NOMO-1 (cell line): Measurements from ENCODE around the gene DYNLL1.
"Not testable (repeated sequence)": the region's sequence is repeated elsewhere in the genome, so short reads cannot be mapped to it uniquely, and the experiment has no call there.

ENCODE experiments used
- DNase-seq, 2 experiments: peaks; one replicate each; lab custom pipeline; 2025; ENCODE audit not compliant: unreplicated experiment in 2 of 2; lab: John Stamatoyannopoulos, UW

Gene DYNLL1

GRCh38 chr12:120495731-120496412 lies at the start of gene DYNLL1:
Gene DYNLL1, plus strand, starts transcription at chr12:120496113. Its CDS starts 309 bp downstream, at chr12:120496422.
- peak; percentile 95 to 96 for DNase-seq

GRCh38 chr12:120446844-120447178 lies 49.1 kb upstream of the DYNLL1 start:
- not testable (repeated sequence) for DNase-seq

GRCh38 chr12:120447992-120448391 lies 47.9 kb upstream of the DYNLL1 start:
- no peak for DNase-seq

- DNase-seq, result not testable (repeated sequence)
These were observed 43.4 kb upstream of the DYNLL1 start for GRCh38 chr12:120452524-120452923.

GRCh38 chr12:120453060-120453750 lies 42.7 kb upstream of the DYNLL1 start:
- no peak for DNase-seq

- DNase-seq, result peak; percentile 32 to 44
These were observed 41.9 kb upstream of the DYNLL1 start for GRCh38 chr12:120453977-120454376.

- DNase-seq, result no peak
These were observed 40.6 kb upstream of the DYNLL1 start for GRCh38 chr12:120455302-120455701.

- no peak for DNase-seq
These were observed 38.8 kb upstream of the DYNLL1 start for GRCh38 chr12:120457133-120457532.

- DNase-seq, result no peak
These were observed 35.8 kb upstream of the DYNLL1 start for GRCh38 chr12:120460157-120460556.

GRCh38 chr12:120462099-120462640 lies 33.7 kb upstream of the DYNLL1 start:
- no peak for DNase-seq

- no peak for DNase-seq
These were observed 32.2 kb upstream of the DYNLL1 start for GRCh38 chr12:120463712-120464111.

GRCh38 chr12:120465756-120466155 lies 30.2 kb upstream of the DYNLL1 start:
- DNase-seq, result no peak

GRCh38 chr12:120466560-120467315 lies 29.2 kb upstream of the DYNLL1 start:
- peak; percentile 13 to 31 for DNase-seq

- no peak for DNase-seq
These were observed 28.5 kb upstream of the DYNLL1 start for GRCh38 chr12:120467439-120467838.

GRCh38 chr12:120468325-120468820 lies 27.5 kb upstream of the DYNLL1 start:
- DNase-seq, result peak; percentile 30 to 55

- peak; percentile 30 to 39 for DNase-seq
These were observed 27.0 kb upstream of the DYNLL1 start for GRCh38 chr12:120468821-120469449.

- peak; percentile 93 to 97 for DNase-seq
These were observed 26.3 kb upstream of the DYNLL1 start, which contains the start of gene SRSF9 for GRCh38 chr12:120469450-120470149. Gene SRSF9, minus strand, starts transcription at chr12:120469748. Its CDS starts 139 bp downstream, at chr12:120469609.

GRCh38 chr12:120470150-120470784 lies 25.6 kb upstream of the DYNLL1 start:
- no peak for DNase-seq

GRCh38 chr12:120472521-120472920 lies 23.4 kb upstream of the DYNLL1 start:
- no peak for DNase-seq
